ENCODE results near the gene SKI.

The SKI gene

DNA sequence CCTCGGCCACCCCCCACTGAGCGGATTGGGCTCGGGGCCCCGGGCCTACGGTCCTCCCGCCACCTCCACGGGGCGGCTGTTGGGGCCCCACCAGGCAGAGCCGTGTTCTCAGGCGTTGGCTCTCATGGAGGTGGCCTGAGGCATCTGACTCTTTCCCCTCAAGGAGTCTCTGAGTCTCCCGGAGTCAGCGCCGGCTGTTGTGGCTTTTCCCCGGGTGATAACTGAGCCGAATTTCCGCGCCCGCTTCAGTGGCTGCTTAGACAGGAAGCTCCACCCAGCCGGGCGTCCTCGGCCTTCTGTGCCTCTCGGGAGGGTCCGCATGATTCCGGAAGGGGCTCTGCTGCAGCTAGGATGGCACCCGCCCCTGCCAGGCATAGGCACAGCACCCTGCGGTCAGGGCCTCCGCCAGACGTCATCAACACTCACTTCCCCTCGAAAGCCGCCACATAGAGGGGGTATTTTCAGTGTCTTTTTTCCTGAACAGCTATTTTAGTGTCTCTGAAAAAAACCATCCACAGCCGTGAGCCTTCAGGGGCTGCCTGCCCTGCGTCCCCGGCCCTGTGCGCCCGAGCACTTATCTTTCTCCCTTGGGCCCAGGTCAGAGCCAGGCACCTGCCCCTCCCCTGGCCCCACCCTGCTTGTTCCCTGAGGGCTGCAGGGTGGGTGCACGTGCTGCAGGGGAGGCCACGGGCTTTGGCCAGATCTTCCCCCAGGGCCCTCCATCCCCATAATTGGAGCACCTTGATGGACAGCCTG lies 72.9 kb downstream of the SKI start:
- Histone ChIP-seq H3K27ac (peak overlapping the region; percentile 73 to 74), H3K4me3 (peak overlapping the region; percentile 22 to 41), H3K27me3 (no peaks in the 10 kb centered on the region), H3K4me1 (peaks cover 13 to 68% (median 59%) of the 10 kb centered on the region in 4 donors), H3K36me3 (peaks cover 28 to 46% (median 33%) of the 10 kb centered on the region in 3 donors), H3K9me3 (no peaks in the 10 kb centered on the region)
- peak; percentile 90 to 92 for DNase-seq
- TF ChIP-seq, protein P1, sequence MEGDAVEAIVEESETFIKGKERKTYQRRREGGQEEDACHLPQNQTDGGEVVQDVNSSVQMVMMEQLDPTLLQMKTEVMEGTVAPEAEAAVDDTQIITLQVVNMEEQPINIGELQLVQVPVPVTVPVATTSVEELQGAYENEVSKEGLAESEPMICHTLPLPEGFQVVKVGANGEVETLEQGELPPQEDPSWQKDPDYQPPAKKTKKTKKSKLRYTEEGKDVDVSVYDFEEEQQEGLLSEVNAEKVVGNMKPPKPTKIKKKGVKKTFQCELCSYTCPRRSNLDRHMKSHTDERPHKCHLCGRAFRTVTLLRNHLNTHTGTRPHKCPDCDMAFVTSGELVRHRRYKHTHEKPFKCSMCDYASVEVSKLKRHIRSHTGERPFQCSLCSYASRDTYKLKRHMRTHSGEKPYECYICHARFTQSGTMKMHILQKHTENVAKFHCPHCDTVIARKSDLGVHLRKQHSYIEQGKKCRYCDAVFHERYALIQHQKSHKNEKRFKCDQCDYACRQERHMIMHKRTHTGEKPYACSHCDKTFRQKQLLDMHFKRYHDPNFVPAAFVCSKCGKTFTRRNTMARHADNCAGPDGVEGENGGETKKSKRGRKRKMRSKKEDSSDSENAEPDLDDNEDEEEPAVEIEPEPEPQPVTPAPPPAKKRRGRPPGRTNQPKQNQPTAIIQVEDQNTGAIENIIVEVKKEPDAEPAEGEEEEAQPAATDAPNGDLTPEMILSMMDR (IDR thresholded peaks at IDR 0.05), result no peak
- intact Hi-C loops (cut with DNase I; ENCODE audit: low total_unique reads), result no loop called here

DNA sequence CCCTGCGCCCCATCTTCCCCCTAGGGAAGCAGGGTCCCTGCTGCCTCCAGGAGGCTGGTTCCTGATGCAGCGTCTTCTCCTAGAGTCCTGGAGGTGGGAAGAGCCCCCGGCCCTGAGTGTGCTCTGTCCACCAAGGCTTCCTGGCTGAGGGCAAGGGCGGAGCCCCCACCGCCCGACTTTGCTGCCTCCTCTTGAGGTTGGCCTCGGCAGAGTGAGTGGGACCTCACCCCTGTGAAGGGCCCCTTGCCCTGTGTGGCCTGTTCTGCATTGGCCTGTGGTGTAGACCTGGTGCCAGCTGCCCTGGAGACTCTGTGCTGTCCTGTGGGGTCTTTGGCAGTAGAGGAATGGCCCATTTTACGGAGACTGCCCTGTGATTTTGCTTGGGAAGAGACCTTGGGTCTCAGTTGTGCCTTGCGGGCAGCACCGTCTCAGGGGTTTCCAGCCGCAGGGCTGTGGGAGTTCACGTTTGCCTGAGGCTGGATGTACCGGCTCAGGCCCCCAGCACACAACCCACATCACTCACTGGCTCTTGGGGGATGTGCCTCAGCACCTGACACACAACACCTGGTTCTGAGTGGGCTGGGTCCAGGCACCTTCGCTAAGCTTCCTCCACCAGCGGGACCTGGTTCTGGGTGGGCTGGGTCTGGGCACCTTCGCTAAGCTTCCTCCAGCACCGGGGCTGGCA lies 73.6 kb downstream of the SKI start:
- Histone ChIP-seq H3K4me1 (peaks cover 13 to 67% (median 56%) of the 10 kb centered on the region in 4 donors), H3K36me3 (peaks cover 34 to 53% (median 40%) of the 10 kb centered on the region in 3 donors), H3K27ac (peak overlapping the region; percentile 73 to 74), H3K9me3 (no peaks in the 10 kb centered on the region), H3K27me3 (no peaks in the 10 kb centered on the region), H3K4me3 (peak overlapping the region in 1 of 2 donors; percentile 41)
- intact Hi-C loops (cut with DNase I; ENCODE audit: low total_unique reads), result no loop called here
- DNase-seq, result no peak
- TF ChIP-seq, protein P1 (IDR thresholded peaks at IDR 0.05), result no peak

DNA sequence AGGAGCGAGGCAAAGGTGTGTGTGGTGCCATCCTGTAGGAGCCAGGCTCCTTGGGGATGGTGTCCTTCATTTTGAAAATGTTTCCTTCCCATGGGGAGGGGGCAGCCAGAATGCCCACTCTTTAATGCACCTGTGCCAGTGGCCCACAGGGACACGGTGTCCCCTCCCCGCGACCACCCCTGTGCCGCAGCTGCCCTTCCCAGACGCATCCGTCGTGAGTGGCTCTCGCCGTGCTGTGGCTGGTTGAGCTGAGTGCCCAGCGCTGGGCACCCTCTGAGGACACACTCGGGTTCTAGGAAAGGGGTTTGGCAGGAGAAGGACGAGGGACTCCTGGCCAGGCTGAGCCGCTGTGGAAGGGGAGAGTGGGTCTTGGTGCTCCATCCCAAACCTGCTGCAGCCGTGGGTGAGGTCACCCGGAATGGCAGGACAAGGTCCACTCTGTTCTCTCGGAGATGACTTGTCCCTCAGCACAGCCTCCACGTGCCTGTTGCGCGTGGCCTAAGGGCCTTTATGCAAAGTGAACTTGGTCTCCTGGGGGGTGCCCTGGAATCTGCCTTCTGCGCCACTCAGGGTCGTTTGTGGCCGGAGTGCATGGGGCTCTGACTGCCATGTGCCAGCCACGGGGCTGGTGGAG lies 74.3 kb downstream of the SKI start:
- Histone ChIP-seq H3K4me1 (peaks cover 13 to 63% (median 54%) of the 10 kb centered on the region in 4 donors), H3K4me3 (no peak overlapping the region), H3K27me3 (no peaks in the 10 kb centered on the region), H3K36me3 (peaks cover 41 to 54% (median 47%) of the 10 kb centered on the region in 3 donors), H3K9me3 (no peaks in the 10 kb centered on the region), H3K27ac (peak overlapping the region in 1 of 2 donors; percentile 74)
- DNase-seq, result no peak
- intact Hi-C loops (cut with DNase I; ENCODE audit: low total_unique reads), result no loop called here
- TF ChIP-seq, protein P1 (IDR thresholded peaks at IDR 0.05), result no peak

DNA sequence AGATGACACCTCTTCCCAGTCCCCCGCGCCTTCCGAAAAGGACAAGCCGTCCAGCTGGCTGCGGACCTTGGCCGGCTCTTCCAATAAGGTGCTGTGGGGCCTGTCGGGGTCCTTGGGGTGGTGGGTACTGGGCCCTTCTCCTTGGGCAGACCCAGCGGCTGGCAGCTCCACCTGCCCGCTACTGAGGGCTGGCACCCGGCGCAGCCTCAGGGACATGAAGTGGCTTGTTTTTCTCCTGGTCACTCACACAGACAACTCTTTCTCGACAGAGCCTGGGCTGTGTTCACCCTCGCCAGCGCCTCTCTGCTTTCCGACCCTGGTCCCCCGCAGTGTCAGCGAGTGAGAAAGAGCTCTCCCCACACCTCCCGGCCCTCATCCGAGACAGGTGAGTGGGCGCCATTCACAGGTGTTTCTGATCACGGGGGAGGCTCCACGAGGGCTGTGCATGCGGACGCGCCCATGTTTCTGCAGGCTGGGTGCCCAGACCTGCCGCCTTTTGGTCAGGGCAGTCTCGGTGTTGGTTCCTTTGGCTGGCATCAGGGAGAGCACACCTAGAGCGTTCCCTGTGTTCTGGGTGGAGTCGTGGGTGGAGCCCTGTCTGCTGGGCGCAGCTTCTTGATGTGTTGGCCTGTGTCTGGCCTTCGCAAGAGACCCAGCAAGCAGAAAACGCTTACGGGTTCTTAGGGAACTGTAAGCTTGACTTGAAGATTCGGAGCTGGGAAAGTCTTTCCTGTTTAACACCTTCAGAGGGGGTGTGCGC lies 75.1 kb downstream of the SKI start:
- TF ChIP-seq, protein P1 (IDR thresholded peaks at IDR 0.05), result no peak
- Histone ChIP-seq H3K4me1 (peaks cover 13 to 55% (median 46%) of the 10 kb centered on the region in 4 donors), H3K27ac (no peak overlapping the region), H3K27me3 (no peaks in the 10 kb centered on the region), H3K4me3 (no peak overlapping the region), H3K9me3 (no peaks in the 10 kb centered on the region), H3K36me3 (peaks cover 49 to 58% (median 54%) of the 10 kb centered on the region in 3 donors)
- intact Hi-C loops (cut with DNase I; ENCODE audit: low total_unique reads), result no loop called here
- no peak for DNase-seq

DNA sequence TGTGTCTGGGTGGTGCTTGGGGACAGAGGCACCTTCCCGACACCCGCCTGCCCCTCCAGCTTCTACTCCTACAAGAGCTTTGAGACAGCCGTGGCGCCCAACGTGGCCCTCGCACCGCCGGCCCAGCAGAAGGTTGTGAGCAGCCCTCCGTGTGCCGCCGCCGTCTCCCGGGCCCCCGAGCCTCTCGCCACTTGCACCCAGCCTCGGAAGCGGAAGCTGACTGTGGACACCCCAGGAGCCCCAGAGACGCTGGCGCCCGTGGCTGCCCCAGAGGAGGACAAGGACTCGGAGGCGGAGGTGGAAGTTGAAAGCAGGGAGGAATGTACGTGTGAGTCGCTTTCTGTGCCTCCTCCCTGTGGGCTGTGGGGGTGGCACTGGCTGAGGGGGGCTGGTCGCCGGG lies 75.7 kb downstream of the SKI start:
- DNase-seq, result no peak
- Histone ChIP-seq H3K9me3 (no peaks in the 10 kb centered on the region), H3K27me3 (no peaks in the 10 kb centered on the region), H3K4me3 (no peak overlapping the region), H3K36me3 (peaks cover 54 to 64% (median 60%) of the 10 kb centered on the region in 3 donors), H3K4me1 (peaks cover 13 to 49% (median 40%) of the 10 kb centered on the region in 4 donors), H3K27ac (no peak overlapping the region)
- intact Hi-C loops (cut with DNase I; ENCODE audit: low total_unique reads), result no loop called here
- TF ChIP-seq, protein P1 (IDR thresholded peaks at IDR 0.05), result no peak

Data from tibial artery (tissue), 4 donors.